ENCODE data around the gene STPG1. TPM values are rescaled to one million over a fixed set of nuclear protein-coding genes. Genes with fewer than 3 reads are reported as not detected.

The STPG1 gene
- total and polyA plus RNA-seq, 8 donors, result 0.45 to 51.0 (median 4.4) TPM; not detected in 1

DNA sequence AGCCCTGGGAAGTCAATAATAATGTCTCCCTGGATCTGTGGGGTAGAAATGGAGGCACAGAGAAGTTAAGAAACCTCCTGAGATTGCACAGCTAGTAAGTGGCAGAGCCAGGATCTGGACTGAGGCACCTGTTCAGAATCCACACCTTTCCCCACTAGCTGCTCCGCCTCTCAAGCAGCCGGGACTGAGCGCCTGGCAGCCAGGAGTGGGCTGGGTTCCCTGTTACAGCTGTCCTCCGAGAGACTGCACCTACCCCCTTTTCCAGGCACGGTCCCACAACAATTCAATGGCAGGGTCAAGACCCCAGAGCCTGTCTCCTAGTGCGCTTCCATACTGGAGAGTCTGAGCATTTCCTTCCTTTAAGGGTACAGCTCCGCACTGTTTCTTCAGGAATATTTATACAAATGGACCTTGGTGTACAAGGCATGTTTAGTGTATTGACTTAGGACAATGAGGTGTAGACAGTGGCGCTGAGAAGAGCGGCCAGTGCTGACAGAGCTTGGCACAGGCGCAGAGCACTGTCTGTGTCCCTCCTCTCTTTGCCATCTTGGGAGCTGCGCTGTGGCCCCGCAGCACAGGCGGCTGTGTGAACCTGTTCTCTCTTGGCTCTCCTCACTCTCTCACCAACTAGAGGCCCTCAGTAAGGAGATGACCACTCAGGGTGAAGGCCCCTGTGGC, 70.0 kb downstream of the STPG1 start:
- no peak for DNase-seq
- Histone ChIP-seq H3K9me3 (no peaks in the 10 kb centered on the region), H3K36me3 (no peaks in the 10 kb centered on the region), H3K4me1 (no peaks in the 10 kb centered on the region), H3K27ac (no peak overlapping the region), H3K27me3 (no peaks in the 10 kb centered on the region), H3K4me3 (no peak overlapping the region)
- TF ChIP-seq, protein P1, sequence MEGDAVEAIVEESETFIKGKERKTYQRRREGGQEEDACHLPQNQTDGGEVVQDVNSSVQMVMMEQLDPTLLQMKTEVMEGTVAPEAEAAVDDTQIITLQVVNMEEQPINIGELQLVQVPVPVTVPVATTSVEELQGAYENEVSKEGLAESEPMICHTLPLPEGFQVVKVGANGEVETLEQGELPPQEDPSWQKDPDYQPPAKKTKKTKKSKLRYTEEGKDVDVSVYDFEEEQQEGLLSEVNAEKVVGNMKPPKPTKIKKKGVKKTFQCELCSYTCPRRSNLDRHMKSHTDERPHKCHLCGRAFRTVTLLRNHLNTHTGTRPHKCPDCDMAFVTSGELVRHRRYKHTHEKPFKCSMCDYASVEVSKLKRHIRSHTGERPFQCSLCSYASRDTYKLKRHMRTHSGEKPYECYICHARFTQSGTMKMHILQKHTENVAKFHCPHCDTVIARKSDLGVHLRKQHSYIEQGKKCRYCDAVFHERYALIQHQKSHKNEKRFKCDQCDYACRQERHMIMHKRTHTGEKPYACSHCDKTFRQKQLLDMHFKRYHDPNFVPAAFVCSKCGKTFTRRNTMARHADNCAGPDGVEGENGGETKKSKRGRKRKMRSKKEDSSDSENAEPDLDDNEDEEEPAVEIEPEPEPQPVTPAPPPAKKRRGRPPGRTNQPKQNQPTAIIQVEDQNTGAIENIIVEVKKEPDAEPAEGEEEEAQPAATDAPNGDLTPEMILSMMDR (IDR thresholded peaks at IDR 0.05), result no peak
- TF ChIP-seq POLR2A (IDR thresholded peaks at IDR 0.05) (no peak), EP300 (IDR thresholded peaks at IDR 0.05) (no peak), POLR2AphosphoS5 (IDR thresholded peaks at IDR 0.05) (no peak)
- intact Hi-C loops (cut with DNase I; ENCODE audit: low total_unique reads), result no loop called here
- 71 to 88% (median 75%) methylated on average over 7 to 13 of the region's 13 CpGs for WGBS, 5 donors

DNA sequence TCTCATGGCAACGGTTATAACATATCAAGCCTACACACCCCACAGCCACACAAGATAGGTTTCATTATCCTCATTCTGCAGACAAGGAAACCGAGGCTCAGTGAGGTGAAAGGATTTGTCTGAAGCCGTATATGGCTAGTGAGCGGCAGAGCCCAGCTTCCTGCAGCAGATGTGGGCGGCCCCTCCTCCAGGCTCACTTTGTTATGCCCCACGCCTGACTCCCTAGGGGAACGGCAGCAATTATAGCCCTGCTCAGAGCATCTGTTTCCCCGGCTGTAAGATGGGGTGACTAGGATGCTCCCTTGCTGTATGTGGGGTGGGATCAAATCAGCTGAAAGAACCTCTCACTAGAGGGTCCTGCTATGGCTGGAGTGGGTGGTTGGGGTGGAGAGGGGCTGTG, 72.3 kb downstream of the STPG1 start:
- intact Hi-C loops (cut with DNase I; ENCODE audit: low total_unique reads), result no loop called here
- no peak overlapping the region for H3K4me3 ChIP-seq
- WGBS, 5 donors, result 65 to 84% (median 75%) methylated on average over 5 to 8 of the region's 8 CpGs
- H3K4me1 ChIP-seq, result no peaks in the 10 kb centered on the region
- DNase-seq, result peak in 1 of 2 donors; percentile 38
- H3K27me3 ChIP-seq, result no peaks in the 10 kb centered on the region
- no peaks in the 10 kb centered on the region for H3K9me3 ChIP-seq
- H3K36me3 ChIP-seq, result no peaks in the 10 kb centered on the region
- TF ChIP-seq POLR2A (IDR thresholded peaks at IDR 0.05) (no peak), POLR2AphosphoS5 (IDR thresholded peaks at IDR 0.05) (no peak), EP300 (IDR thresholded peaks at IDR 0.05) (no peak)
- TF ChIP-seq, protein P1 (IDR thresholded peaks at IDR 0.05), result no peak
- no peak overlapping the region for H3K27ac ChIP-seq

DNA sequence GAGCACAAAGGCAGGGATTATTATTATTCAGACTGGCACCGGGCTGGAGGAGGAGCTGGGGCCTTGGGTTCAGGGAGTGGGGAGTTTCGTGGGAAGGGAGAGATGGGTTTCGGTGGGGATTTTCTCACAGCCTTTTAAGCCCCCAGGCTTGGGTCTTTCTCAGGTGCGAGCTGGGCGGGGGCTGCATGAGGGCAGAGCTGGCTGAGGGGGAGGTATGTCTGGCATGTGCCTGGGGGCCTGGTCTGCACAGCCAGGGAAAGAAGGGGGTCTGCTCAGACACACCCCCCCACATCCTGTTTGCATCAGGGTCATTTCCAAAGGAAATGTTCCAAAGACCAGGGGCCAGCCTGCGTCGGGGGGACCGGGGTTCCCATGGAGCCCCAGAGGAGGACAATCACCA, 72.8 kb downstream of the STPG1 start:
- no peaks in the 10 kb centered on the region for H3K4me1 ChIP-seq
- no peak for DNase-seq
- H3K36me3 ChIP-seq, result no peaks in the 10 kb centered on the region
- TF ChIP-seq, protein P1 (IDR thresholded peaks at IDR 0.05), result no peak
- TF ChIP-seq POLR2AphosphoS5 (IDR thresholded peaks at IDR 0.05) (no peak), EP300 (IDR thresholded peaks at IDR 0.05) (no peak), POLR2A (IDR thresholded peaks at IDR 0.05) (no peak)
- intact Hi-C loops (cut with DNase I; ENCODE audit: low total_unique reads), result no loop called here
- no peak overlapping the region for H3K4me3 ChIP-seq
- 78 to 87% (median 80%) methylated on average over 7 to 8 of the region's 8 CpGs for WGBS, 5 donors
- no peaks in the 10 kb centered on the region for H3K27me3 ChIP-seq
- no peaks in the 10 kb centered on the region for H3K9me3 ChIP-seq
- H3K27ac ChIP-seq, result no peak overlapping the region

DNA sequence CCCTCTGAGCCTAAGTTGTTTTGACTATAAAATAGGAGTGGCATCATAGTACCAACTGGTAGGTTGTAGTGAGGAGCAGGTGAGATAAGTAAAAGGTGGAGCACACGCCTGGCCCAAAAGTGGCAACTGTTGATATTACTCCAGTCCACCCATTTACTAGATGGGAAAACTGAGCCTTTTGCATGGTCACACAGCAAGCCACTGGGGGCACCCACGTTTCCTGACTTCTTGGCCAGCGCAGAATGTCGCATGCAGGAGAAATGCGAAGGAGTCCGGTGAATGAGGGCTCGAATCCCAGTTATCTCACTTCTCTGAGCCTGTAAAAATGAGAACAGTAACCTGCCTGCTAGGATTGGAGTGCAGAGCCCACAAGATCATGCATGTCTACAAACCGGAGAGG, 73.6 kb downstream of the STPG1 start:
- TF ChIP-seq POLR2A (IDR thresholded peaks at IDR 0.05), result no peak
- TF ChIP-seq, protein P1 (IDR thresholded peaks at IDR 0.05), result no peak
- TF ChIP-seq POLR2AphosphoS5 (IDR thresholded peaks at IDR 0.05), result no peak
- no peak for TF ChIP-seq EP300 (IDR thresholded peaks at IDR 0.05)
- 89 to 91% (median 91%) methylated on average over 8 of the region's 8 CpGs for WGBS, 5 donors

More for the DNA sequence above, 73.6 kb downstream of the STPG1 start:
- Histone ChIP-seq H3K36me3 (no peaks in the 10 kb centered on the region), H3K4me3 (no peak overlapping the region), H3K27ac (no peak overlapping the region), H3K4me1 (no peaks in the 10 kb centered on the region), H3K27me3 (no peaks in the 10 kb centered on the region), H3K9me3 (no peaks in the 10 kb centered on the region)
- DNase-seq, result no peak
- intact Hi-C loops (cut with DNase I; ENCODE audit: low total_unique reads), result no loop called here

Measured in stomach (tissue), 9 donors.